K562 (cell line): Measurements from ENCODE around the gene CAPZA1. TPM values are rescaled to one million over a fixed set of nuclear protein-coding genes. Genes with fewer than 3 reads are reported as not detected.
A peak's percentile ranks its signal among the peaks of the same experiment; 100 is the strongest.

ENCODE experiments used
- ATAC-seq: fragments of 200-7000 bp; cut with Tn5 transposase; 3 replicates; pipeline ENCODE4 v1.9.1; 2020; ENCODE audit warnings: moderate library complexity
- BruUV-seq: library from RNA; stranded (reverse); fragments of 400-500 nt; replicated peaks from 2 replicates; lab custom pipeline; 2021; lab: Mats Ljungman, UMichigan
- CTCF ChIA-PET: fragments of 300-600 bp; formaldehyde crosslinking; extraction: SDS; loops from one replicate; lab custom pipeline; 2021; ENCODE audit warnings: low intra/inter-chr PET ratio; lab: Yijun Ruan, JAX
- POLR2A ChIA-PET: fragments of 300-600, 350-650 bp; sonication (Branson Sonifier 250); formaldehyde crosslinking; extraction: SDS; loops from one replicate; lab custom pipeline; 2021; ENCODE audit warnings: antibody characterized with exemption, inconsistent platforms; lab: Yijun Ruan, JAX
- DNase-seq, 4 experiments: peaks; one replicate each; pipeline versions ENCODE4 v3.0.0 to v3.0.0-alpha.2; 2011 to 2018; ENCODE audit warnings: low spot score in 3 of 4, mixed read lengths in 3 of 4; ENCODE audit errors: extremely low read depth in 1 of 4
- FAIRE-seq: peaks from 2 replicates; lab custom pipeline; 2011; peaks lifted over from hg19 to GRCh38; lab: Jason Lieb, UNC
- H2AFZ ChIP-seq: 2 replicates; pipeline ENCODE4 v1.6.0; 2011; ENCODE audit warnings: low read depth, low read length, control low read depth, inconsistent platforms
- H3K27ac ChIP-seq: fragments of 200-600 bp; 3 replicates; pipeline ENCODE4 v1.8.0; 2011; ENCODE audit warnings: low read depth, mild to moderate bottlenecking, control low read depth, inconsistent platforms, low read length, moderate library complexity, mixed read lengths; ENCODE audit errors: extremely low read depth
- H3K27me3 ChIP-seq, 2 experiments: fragments of 300-600 bp in 1 of 2; 2 replicates in 1 of 2; 3 replicates in 1 of 2; pipeline versions ENCODE4 v1.6.0 to v1.8.0; 2011; ENCODE audit warnings: inconsistent platforms in 2 of 2, low read length in 2 of 2, mild to moderate bottlenecking in 1 of 2, mixed read lengths in 1 of 2, moderate library complexity in 1 of 2; ENCODE audit not compliant: control insufficient read depth in 2 of 2, insufficient read depth in 2 of 2
- H3K36me3 ChIP-seq: fragments of 300-600 bp; 3 replicates; pipeline ENCODE4 v1.8.0; 2011; ENCODE audit warnings: mild to moderate bottlenecking, low read length, inconsistent platforms; ENCODE audit not compliant: control insufficient read depth, insufficient read depth
- H3K4me1 ChIP-seq, 2 experiments: fragments of 200-600 bp in 1 of 2; replicated peaks in 1 of 2; 2 replicates in 1 of 2; 3 replicates in 1 of 2; pipeline versions ENCODE4 v1.5.1 to v1.8.0; 2011; ENCODE audit warnings: inconsistent platforms in 2 of 2, low read length in 2 of 2, mild to moderate bottlenecking in 1 of 2, mixed read lengths in 1 of 2, moderate library complexity in 1 of 2; ENCODE audit not compliant: control insufficient read depth in 2 of 2, insufficient read depth in 2 of 2
- H3K4me2 ChIP-seq: 2 replicates; pipeline ENCODE4 v1.6.1; 2011; ENCODE audit warnings: low read length, control low read depth, inconsistent platforms, mixed read lengths; ENCODE audit not compliant: insufficient read depth
- H3K4me3 ChIP-seq: fragments of 200-600 bp; sonication (generic), shearing (Covaris generic); 2 replicates; pipeline ENCODE4 v1.5.1; 2016; ENCODE audit warnings: control low read depth, inconsistent platforms
- H3K79me2 ChIP-seq: fragments of 200-600 bp; 3 replicates; pipeline ENCODE4 v1.8.0; 2011; ENCODE audit warnings: low read length, inconsistent platforms; ENCODE audit not compliant: control insufficient read depth, insufficient read depth
- H3K9ac ChIP-seq, 2 experiments: 2 replicates each; pipeline versions ENCODE4 v1.6.0 to v1.6.1; 2011; ENCODE audit warnings: low read depth in 2 of 2, low read length in 2 of 2, control low read depth in 1 of 2, inconsistent platforms in 1 of 2, mild to moderate bottlenecking in 1 of 2, mixed read lengths in 1 of 2; ENCODE audit not compliant: insufficient read depth in 1 of 2
- H3K9me1 ChIP-seq: one replicate; pipeline ENCODE4 v1.6.0; 2011; ENCODE audit warnings: inconsistent platforms, mild to moderate bottlenecking, low read length, moderate library complexity; ENCODE audit not compliant: control insufficient read depth, insufficient read depth
- H3K9me3 ChIP-seq: replicated peaks from 2 replicates; pipeline ENCODE4 v1.5.1; 2011; ENCODE audit warnings: low read depth, low read length, inconsistent platforms; ENCODE audit not compliant: control insufficient read depth, insufficient read depth
- H4K20me1 ChIP-seq: replicated peaks from 2 replicates; pipeline ENCODE4 v1.6.1; 2011; ENCODE audit warnings: low read length, inconsistent platforms, mixed read lengths; ENCODE audit not compliant: control insufficient read depth, insufficient read depth
- ARNT ChIP-seq, 2 experiments: fragments of 450-650 bp; IDR thresholded peaks; 2 replicates each; pipeline ENCODE4 v1.6.1; 2016; ENCODE audit warnings: mild to moderate bottlenecking in 1 of 2
- CGGBP1 ChIP-seq: fragments of 250-450 bp; sonication (Bioruptor Pico); IDR thresholded peaks from 2 replicates; pipeline ENCODE4 v1.9.0; 2021; ENCODE audit warnings: mild to moderate bottlenecking
- HNRNPUL1 ChIP-seq: fragments of 200-400 bp; formaldehyde crosslinking; IDR thresholded peaks from 2 replicates; pipeline ENCODE4 v1.6.1; 2017; ENCODE audit warnings: low read length
- JUNB ChIP-seq: fragments of 450-650 bp; formaldehyde crosslinking; conservative IDR thresholded peaks from 2 replicates; pipeline ENCODE4 v1.4.0; 2020; ENCODE audit warnings: mild to moderate bottlenecking
- MNT ChIP-seq, 2 experiments: fragments of 450-650 bp; conservative IDR thresholded peaks; 2 replicates each; pipeline ENCODE4 v1.6.1; 2017; ENCODE audit warnings: mild to moderate bottlenecking in 2 of 2, moderate library complexity in 2 of 2
- TFAM ChIP-seq: fragments of 250-450 bp; sonication (Bioruptor Pico); conservative IDR thresholded peaks from 2 replicates; pipeline ENCODE4 v1.5.0; 2021; ENCODE audit warnings: mild to moderate bottlenecking, moderate library complexity
- U2AF1 ChIP-seq: fragments of 200-400 bp; formaldehyde crosslinking; optimal IDR thresholded peaks from 2 replicates; pipeline ENCODE3; 2017; ENCODE audit warnings: mild to moderate bottlenecking, low read depth, low read length, moderate library complexity
- XRCC5 ChIP-seq: fragments of 200-400 bp; formaldehyde crosslinking; IDR thresholded peaks from 2 replicates; pipeline ENCODE4 v1.6.1; 2017; ENCODE audit warnings: low read depth, mild to moderate bottlenecking, low read length
- ZBTB40 ChIP-seq, 2 experiments: fragments of 450-650 bp in 1 of 2; sonication (generic) in 1 of 2; formaldehyde crosslinking in 1 of 2; IDR thresholded peaks; 2 replicates each; pipeline versions ENCODE4 v1.7.1 to v1.9.0; 2016 to 2022; ENCODE audit warnings: inconsistent platforms in 1 of 2, mild to moderate bottlenecking in 1 of 2, missing genetic modification reagents in 1 of 2
- ZNF12 ChIP-seq: sonication (generic); formaldehyde crosslinking; IDR thresholded peaks from 2 replicates; pipeline ENCODE4 v1.4.0; 2020; ENCODE audit warnings: mild to moderate bottlenecking, missing genetic modification reagents
- ZNF583 ChIP-seq: fragments of 250-450 bp; sonication (Bioruptor Pico); IDR thresholded peaks from 2 replicates; pipeline ENCODE4 v1.4.0; 2020
- WGBS: fragments of 100-300 bp; shearing (Covaris generic); methylation state at CpG from one replicate; pipeline ENCODE4 v1.1.6; 2016; ENCODE audit warnings: low coverage, mixed read lengths; ENCODE audit not compliant: insufficient coverage; ENCODE audit errors: missing lambda C conversion rate; 5-methylcytosine and 5-hydroxymethylcytosine counted together
- in situ Hi-C: fragments of 300-500 bp; cut with MboI; formaldehyde crosslinking; loops from 4 replicates; pipeline ENCODE4 v1.15.0; 2018; ENCODE audit warnings: inconsistent platforms, mixed read lengths
- intact Hi-C: fragments of 100-400 bp; cut with micrococcal nuclease; formaldehyde crosslinking; loops from 2 replicates; pipeline ENCODE4 v1.14.2; 2022
- polyA plus RNA-seq, 8 experiments: library from polyadenylated mRNA; depleted of rRNA in 4 of 8; stranded (reverse) in 5 of 8; unstranded in 3 of 8; fragments of >200 nt; fragmentation: Nextera tagmentation in 2 of 8; fragmentation: Illumina TruSeq in 1 of 8; extraction: Ambion mirVana in 2 of 8; extraction: Trizol in 1 of 8; gene quantifications; 2 replicates each; pipeline versions ENCODE4 v1.2.1 to v1.2.3, GENCODE V29; 2011 to 2014; ENCODE audit warnings: inconsistent platforms in 1 of 8, missing spikeins in 1 of 8
- total RNA-seq, 7 experiments: library from RNA; depleted of rRNA in 6 of 7; stranded (reverse); fragments of >200 nt in 6 of 7; fragmentation: Illumina TruSeq in 2 of 7; extraction: Trizol in 2 of 7; gene quantifications; 2 replicates each; pipeline versions ENCODE4 v1.2.1 to v1.2.3, GENCODE V29; 2011 to 2021; ENCODE audit warnings: low replicate concordance in 1 of 7

CAPZA1 gene
- total and polyA plus RNA-seq, 9 of the 15 experiments (the other 6 are each of a cell fraction or from before 2014, with no cell fraction given): 237 to 1,020 (median 306) TPM

GRCh38 chr1:112687785-112688496 lies 68.3 kb downstream of the CAPZA1 start:
- Histone ChIP-seq H3K9me1 (peaks cover 9% of the 10 kb centered on the region), H4K20me1 (peaks cover 6% of the 10 kb centered on the region), H3K27me3 (no peaks in the 10 kb centered on the region), H2AFZ (no peak overlapping the region), H3K4me1 (peaks cover 18% of the 10 kb centered on the region in 2 experiments; a peak in 4 of 5 replicates), H3K4me3 (no peak overlapping the region), H3K79me2 (peaks cover 5% of the 10 kb centered on the region; the same call in 1 of the 3 replicates), H3K36me3 (peaks cover 53% of the 10 kb centered on the region), H3K27ac (no peak overlapping the region), H3K4me2 (no peak overlapping the region), H3K9me3 (no peaks in the 10 kb centered on the region), H3K9ac (peak overlapping the region in 1 of 2 experiments; percentile 73; a peak in 2 of 4 replicates)
- in situ Hi-C loops: no loop called here
- FAIRE-seq (no peak), DNase-seq (no peak), ATAC-seq (peak; percentile 14; the same call in 1 of the 3 replicates)
- ChIA-PET CTCF (no interaction called here), POLR2A (interaction anchor here (2.0 to 3.2 kb wide), 3 partner anchors 10 to 13 kb away, joined by 9 to 30 read pairs (median 18); partner anchors contain the start of gene MOV10)
- no peak for TF ChIP-seq ZBTB40 (IDR thresholded peaks at IDR 0.05)
- no peak for TF ChIP-seq ZBTB40 (CRISPR knock-in tag; IDR thresholded peaks at IDR 0.05)
- no peak for TF ChIP-seq XRCC5
- TF ChIP-seq TFAM (CRISPR knock-in tag): no peak
- TF ChIP-seq JUNB (CRISPR knock-in tag): no peak
- TF ChIP-seq MNT (conservative IDR thresholded peaks at IDR 0.05): no peak
- no peak for TF ChIP-seq ZNF583
- TF ChIP-seq CGGBP1 (CRISPR knock-in tag): no peak
- TF ChIP-seq HNRNPUL1: no peak
- TF ChIP-seq U2AF1: no peak
- TF ChIP-seq ARNT (IDR thresholded peaks at IDR 0.05): no peak
- no peak for TF ChIP-seq ZNF12 (CRISPR knock-in tag)
- intact Hi-C loops: no loop called here
- BruUV-seq: no TSS peak
- whole genome bisulfite sequencing: 80% methylated on average over 13 of the region's 13 CpGs
